ENCODE measurements around the gene CORO1A. TPM values are rescaled to one million over a fixed set of nuclear protein-coding genes. Genes with fewer than 3 reads are reported as not detected.
"Not testable (repeated sequence)": the region's sequence is repeated elsewhere in the genome, so short reads cannot be mapped to it uniquely, and the experiment has no call there.

CORO1A gene
- 10 to 100 TPM in 3 of 4 donors, 1 to 10 TPM in 1; 9.2 to 12.3 (median 11.2) TPM for polyA plus RNA-seq (ENCODE audit: insufficient read length in 4 of 4)

- peak; percentile 44 to 66 (median 54) for DNase-seq (ENCODE audit: low read depth in 4 of 4, low spot score in 3 of 4)
Observed at GRCh38 chr16:30183233-30184095, at the start of gene CORO1A. TSS of gene CORO1A (plus strand) at chr16:30183602. CDS start at chr16:30185210, 1,608 bp downstream.

DNA sequence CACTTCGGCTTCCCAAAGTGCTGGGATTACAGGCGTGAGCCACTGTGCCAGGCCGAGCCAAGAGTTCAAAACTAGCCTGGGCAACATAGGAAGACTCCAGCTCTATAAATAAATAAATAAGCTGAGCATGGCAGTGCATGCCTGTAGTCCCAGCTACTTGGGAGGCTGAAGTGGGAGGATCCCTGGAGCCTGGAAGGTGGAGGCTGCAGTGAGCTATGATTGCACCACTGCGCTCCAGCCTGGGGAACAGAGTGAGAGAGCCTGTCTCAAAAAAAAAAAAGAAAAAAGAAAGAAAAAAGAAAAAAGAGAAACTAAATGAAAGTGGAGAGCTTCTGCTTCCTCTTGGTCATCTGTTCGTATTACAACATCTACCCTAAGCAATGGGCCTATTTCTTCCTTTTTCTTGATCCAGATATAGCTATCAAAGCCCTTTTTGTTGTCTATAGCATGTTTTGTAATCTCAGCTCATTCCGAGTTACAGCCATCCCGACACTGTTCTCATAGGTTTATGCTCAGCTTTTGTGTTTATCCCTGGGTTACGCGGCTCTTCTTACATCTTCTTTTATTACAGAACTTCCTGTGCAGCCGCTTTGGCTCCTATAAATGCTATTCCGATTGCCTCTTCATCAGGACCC, 46.3 kb upstream of the CORO1A start:
- no peak for DNase-seq (ENCODE audit: low read depth in 4 of 4, low spot score in 3 of 4)

DNA sequence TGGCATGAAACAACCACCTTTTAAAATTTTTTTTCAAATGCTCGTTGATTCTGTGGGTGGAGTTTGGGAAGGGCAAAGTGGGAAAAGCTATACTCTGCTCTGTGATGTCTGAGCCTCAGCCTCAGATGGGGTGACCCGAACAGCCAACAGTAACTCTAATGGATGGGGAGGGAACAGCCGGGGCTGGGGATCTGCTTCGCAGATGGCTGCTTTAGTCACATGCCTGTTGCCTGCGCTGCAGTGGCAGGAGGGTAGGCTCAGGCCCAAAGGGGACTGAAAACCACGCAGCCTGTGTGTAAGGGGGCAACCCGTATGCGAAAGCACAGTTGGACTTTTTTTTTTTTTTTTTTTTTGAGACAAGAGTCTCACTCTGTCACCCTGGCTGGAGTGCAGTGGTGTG, 45.5 kb upstream of the CORO1A start:
- DNase-seq (ENCODE audit: low read depth in 4 of 4, low spot score in 3 of 4): no peak

DNA sequence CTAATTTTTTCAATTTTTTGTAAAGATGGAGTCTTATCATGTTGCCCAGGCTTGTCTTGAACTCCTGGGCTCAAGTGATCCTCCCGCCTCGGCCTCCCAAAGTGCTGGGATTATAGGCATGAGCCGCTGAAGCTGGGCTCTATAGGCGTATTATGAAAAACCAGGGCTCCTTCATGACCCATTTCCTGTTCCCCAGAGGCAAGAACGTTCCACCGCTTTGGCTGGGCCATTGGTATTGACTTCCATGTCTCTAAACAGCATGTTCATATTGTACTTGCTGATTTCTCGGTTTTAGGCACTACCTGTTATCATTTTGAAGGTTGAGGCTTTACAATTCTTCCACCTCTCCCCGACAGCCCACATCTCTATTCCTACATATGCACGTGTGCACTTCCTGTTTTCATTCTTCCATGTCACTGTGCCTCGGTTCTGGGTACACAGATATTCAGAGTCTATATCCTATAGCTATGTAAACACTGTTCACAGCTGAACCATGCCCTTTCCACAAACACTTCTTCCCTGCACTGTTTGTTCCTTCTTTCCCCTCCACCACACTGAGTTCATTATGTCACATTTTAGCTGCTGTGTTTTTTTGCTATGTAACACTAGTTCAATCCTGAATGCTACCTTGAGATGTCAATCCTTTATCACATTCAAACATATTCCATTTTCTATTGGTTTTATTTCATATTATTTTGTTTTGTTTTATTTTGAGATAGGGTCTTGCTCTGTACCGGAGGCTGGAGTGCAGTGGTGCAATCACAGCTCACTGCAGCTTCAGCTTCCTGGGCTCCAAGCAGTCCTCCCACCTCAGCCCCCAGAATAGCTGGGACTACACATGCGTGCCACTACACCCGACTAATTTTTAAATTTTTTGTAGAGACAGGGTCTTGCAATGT, 43.6 kb upstream of the CORO1A start:
- DNase-seq (ENCODE audit: low read depth in 4 of 4, low spot score in 3 of 4): no peak

- no peak for DNase-seq (ENCODE audit: low read depth in 4 of 4, low spot score in 3 of 4)
Observed at GRCh38 chr16:30141750-30142149, 41.7 kb upstream of the CORO1A start.

GRCh38 chr16:30142672-30143346, 40.6 kb upstream of the CORO1A start:
- no peak for DNase-seq (ENCODE audit: low read depth in 4 of 4, low spot score in 3 of 4)

- DNase-seq (ENCODE audit: low read depth in 4 of 4, low spot score in 3 of 4): no peak
Observed at GRCh38 chr16:30143347-30143702, 40.1 kb upstream of the CORO1A start.

- no peak for DNase-seq (ENCODE audit: low read depth in 4 of 4, low spot score in 3 of 4)
Observed at GRCh38 chr16:30144017-30144416, 39.4 kb upstream of the CORO1A start.

- DNase-seq (ENCODE audit: low read depth in 4 of 4, low spot score in 3 of 4): no peak
Observed at GRCh38 chr16:30144917-30145316, 38.5 kb upstream of the CORO1A start.

GRCh38 chr16:30145657-30146056, 37.7 kb upstream of the CORO1A start:
- DNase-seq (ENCODE audit: low read depth in 4 of 4, low spot score in 3 of 4): no peak

- no peak for DNase-seq (ENCODE audit: low read depth in 4 of 4, low spot score in 3 of 4)
Observed at GRCh38 chr16:30147843-30148510, 35.4 kb upstream of the CORO1A start.

DNA sequence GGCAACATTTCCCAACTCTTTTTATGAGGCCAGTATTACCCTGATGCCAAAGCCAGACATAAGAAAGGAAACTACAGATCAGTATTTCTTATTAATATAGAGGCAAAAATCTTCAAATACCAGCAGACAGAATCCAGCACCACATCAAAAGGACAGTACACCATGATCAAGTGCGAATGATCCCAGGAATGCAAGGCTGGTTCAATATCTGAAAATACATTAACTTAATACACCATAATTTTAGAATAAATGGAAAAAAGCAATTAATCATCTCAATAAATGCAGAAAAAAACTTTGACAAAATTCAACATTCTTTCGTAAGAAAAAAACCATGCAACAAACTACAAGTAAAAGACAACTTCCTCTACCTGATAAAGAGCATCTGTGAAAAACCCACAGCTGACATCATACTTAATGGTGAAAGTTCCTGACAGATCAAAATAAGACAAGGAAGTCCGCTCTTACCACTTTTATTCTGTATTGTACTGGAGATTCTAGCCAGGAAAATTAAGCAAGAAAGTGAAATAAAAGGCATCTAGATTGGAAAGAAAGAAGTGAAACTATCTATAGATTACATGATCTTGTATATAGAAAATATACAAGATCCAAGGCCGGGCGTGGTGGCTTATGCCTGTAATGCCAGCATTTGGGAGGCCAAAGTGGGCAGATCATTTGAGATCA, 34.0 kb upstream of the CORO1A start:
- DNase-seq (ENCODE audit: low read depth in 4 of 4, low spot score in 3 of 4): no peak

- DNase-seq (ENCODE audit: low read depth in 4 of 4, low spot score in 3 of 4): no peak
Observed at GRCh38 chr16:30151091-30151490, 32.3 kb upstream of the CORO1A start.

GRCh38 chr16:30152517-30152916, 30.9 kb upstream of the CORO1A start:
- no peak for DNase-seq (ENCODE audit: low read depth in 4 of 4, low spot score in 3 of 4)

- DNase-seq (ENCODE audit: low read depth in 4 of 4, low spot score in 3 of 4): no peak
Observed at GRCh38 chr16:30155188-30155587, 28.2 kb upstream of the CORO1A start.

DNA sequence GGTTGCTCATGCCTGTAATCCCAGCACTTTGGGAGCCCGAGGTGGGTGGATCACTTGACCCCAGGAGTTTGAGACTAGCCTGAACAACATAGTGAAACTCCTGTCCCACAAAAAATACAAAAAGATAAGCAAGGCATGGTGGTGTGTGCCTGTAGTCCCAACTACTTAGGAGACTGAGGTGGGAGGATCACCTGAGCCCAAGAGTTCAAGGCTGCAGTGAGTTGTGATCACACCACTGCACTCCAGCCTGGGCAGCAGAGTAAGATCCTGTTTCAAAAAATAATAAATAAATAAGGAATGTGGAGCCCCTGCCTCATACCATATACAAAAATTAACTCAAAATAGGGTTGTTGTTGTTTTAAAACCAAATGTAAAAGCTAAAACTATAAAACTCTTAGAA, 26.2 kb upstream of the CORO1A start:
- DNase-seq (ENCODE audit: low read depth in 4 of 4, low spot score in 3 of 4): no peak

DNA sequence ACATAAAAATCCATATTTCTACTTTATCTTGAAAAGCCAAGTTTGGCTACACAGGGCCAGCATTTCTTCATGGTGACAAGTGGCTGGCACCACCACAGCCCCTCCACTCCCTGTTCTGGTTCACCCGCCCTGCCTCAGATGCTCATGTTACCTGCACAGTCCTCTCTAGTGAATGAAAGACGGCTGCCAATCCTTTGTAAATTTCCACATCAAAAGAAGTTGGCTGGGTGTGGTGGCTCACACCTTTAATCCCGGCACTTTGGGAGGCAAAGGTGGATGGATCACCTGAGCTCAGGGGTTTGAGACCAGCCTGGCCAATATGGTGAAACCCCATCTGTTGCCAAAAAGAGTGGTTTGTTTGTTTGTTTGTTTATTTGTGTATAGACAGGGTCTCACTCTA, 19.9 kb upstream of the CORO1A start:
- no peak for DNase-seq (ENCODE audit: low read depth in 4 of 4, low spot score in 3 of 4)

GRCh38 chr16:30166202-30166902, 17.1 kb upstream of the CORO1A start:
- DNase-seq (ENCODE audit: low read depth in 4 of 4, low spot score in 3 of 4): no peak

DNA sequence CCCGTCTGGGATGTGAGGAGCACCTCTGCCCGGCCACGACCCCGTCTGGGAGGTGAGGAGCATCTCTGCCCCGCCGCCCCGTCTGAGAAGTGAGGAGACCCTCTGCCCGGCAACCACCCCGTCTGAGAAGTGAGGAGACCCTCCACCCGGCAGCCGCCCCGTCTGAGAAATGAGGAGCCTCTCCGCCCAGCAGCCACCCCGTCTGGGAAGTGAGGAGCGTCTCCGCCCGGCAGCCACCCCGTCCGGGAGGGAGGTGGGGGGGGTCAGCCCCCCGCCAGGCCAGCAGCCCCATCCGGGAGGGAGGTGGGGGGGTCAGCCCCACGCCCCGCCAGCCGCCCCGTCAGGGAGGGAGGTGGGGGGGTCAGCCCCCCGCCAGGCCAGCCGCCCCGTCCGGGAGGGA, 14.7 kb upstream of the CORO1A start:
- DNase-seq (ENCODE audit: low read depth in 4 of 4, low spot score in 3 of 4): not testable (repeated sequence)
